ENCODE data around the gene NECAB3. TPM values are rescaled to one million over a fixed set of nuclear protein-coding genes. Genes with fewer than 3 reads are reported as not detected.

Gene NECAB3
- total and polyA plus RNA-seq, 2 of the 13 experiments (the other 11 are each of a cell fraction or from before 2014, with no cell fraction given), result 61.5 to 65.5 TPM

- no peak for TF ChIP-seq ZNF432 (CRISPR knock-in tag; IDR thresholded peaks at IDR 0.05; ENCODE audit: borderline replicate concordance)
- TF ChIP-seq GMEB1 (CRISPR knock-in tag; IDR thresholded peaks at IDR 0.05; ENCODE audit: borderline replicate concordance), result no peak
- peak; percentile 44 for TF ChIP-seq MED1 (CRISPR knock-in tag; IDR thresholded peaks at IDR 0.05)
- TF ChIP-seq WIZ (CRISPR knock-in tag; IDR thresholded peaks at IDR 0.05), result no peak
- peak; percentile 60; the same call in 1 of the 2 replicates for TF ChIP-seq JUND (CRISPR knock-in tag; IDR thresholded peaks at IDR 0.05)
- TF ChIP-seq DNMT1 (CRISPR knock-in tag; IDR thresholded peaks at IDR 0.05), result no peak
- TF ChIP-seq NR2F2 (IDR thresholded peaks at IDR 0.05; ENCODE audit: borderline replicate concordance, low read depth), result 0 out of 2 replicates have a peak, but pooled peaks have one; percentile 19
- TF ChIP-seq FOXM1 (CRISPR knock-in tag; IDR thresholded peaks at IDR 0.05), result no peak
- peak; percentile 29; the same call in 1 of the 2 replicates for TF ChIP-seq GATAD1 (CRISPR knock-in tag; IDR thresholded peaks at IDR 0.05)
- no peak for TF ChIP-seq RFX3 (CRISPR knock-in tag; IDR thresholded peaks at IDR 0.05)
- peak; percentile 50; the same call in 1 of the 2 replicates for TF ChIP-seq RXRB (CRISPR knock-in tag; IDR thresholded peaks at IDR 0.05; ENCODE audit: borderline replicate concordance)
- TF ChIP-seq RCOR2 (CRISPR knock-in tag; IDR thresholded peaks at IDR 0.05), result 0 out of 2 replicates have a peak, but pooled peaks have one; percentile 49
- TF ChIP-seq ZNF142 (CRISPR knock-in tag; IDR thresholded peaks at IDR 0.05), result no peak
- 0 out of 2 replicates have a peak, but pooled peaks have one; percentile 40 for TF ChIP-seq MEF2D (CRISPR knock-in tag; IDR thresholded peaks at IDR 0.05)
- TF ChIP-seq PATZ1 (CRISPR knock-in tag; IDR thresholded peaks at IDR 0.05), result peak; percentile 34; the same call in 1 of the 2 replicates
- TF ChIP-seq MAX (IDR thresholded peaks at IDR 0.05), result 0 out of 2 replicates have a peak, but pooled peaks have one; percentile 14
- no peak for TF ChIP-seq ZSCAN12 (CRISPR knock-in tag; IDR thresholded peaks at IDR 0.05)
- no peak for TF ChIP-seq TBL1XR1 (IDR thresholded peaks at IDR 0.05; ENCODE audit: borderline replicate concordance, low read length, partially characterized antibody)
- TF ChIP-seq ZNF382 (CRISPR knock-in tag; IDR thresholded peaks at IDR 0.05; ENCODE audit: borderline replicate concordance), result no peak
- TF ChIP-seq ZNF766 (CRISPR knock-in tag; IDR thresholded peaks at IDR 0.05; ENCODE audit: borderline replicate concordance), result no peak
- no peak for TF ChIP-seq MYNN (CRISPR knock-in tag; IDR thresholded peaks at IDR 0.05; ENCODE audit: low read depth)
Observed at GRCh38 chr20:33689973-33690372, 15.7 kb upstream of the NECAB3 start (continued).
